GM10266 (cell line): ENCODE data around the gene RNF207.

Source experiments
- DNase-seq: peaks from one replicate; pipeline ENCODE4 v3.0.0; 2012; ENCODE audit errors: extremely low spot score
- CTCF ChIP-seq: IDR thresholded peaks from 2 replicates; pipeline ENCODE4 v1.5.1; 2012; ENCODE audit warnings: mild to moderate bottlenecking, low read depth; ENCODE audit not compliant: control insufficient read depth, insufficient read depth; ENCODE audit errors: missing control alignments

RNF207 gene

GRCh38 chr1:6260433-6260934 lies 54.6 kb downstream of the RNF207 start:
- peak; percentile 85 for DNase-seq
- no peak for TF ChIP-seq CTCF

GRCh38 chr1:6260961-6261614 lies 55.2 kb downstream of the RNF207 start, which contains the start of gene GPR153:
Gene GPR153 (minus strand): TSS chr1:6261098. CDS start chr1:6254905, 6,193 bp downstream.
- peak; percentile 92 for DNase-seq
- no peak for TF ChIP-seq CTCF

GRCh38 chr1:6261615-6261995 lies 55.7 kb downstream of the RNF207 start:
- no peak for DNase-seq

GRCh38 chr1:6262555-6263420 lies 56.9 kb downstream of the RNF207 start:
- TF ChIP-seq CTCF = no peak

More at GRCh38 chr1:6261615-6261995, 55.7 kb downstream of the RNF207 start:
- no peak for TF ChIP-seq CTCF

GRCh38 chr1:6263716-6264115 lies 57.8 kb downstream of the RNF207 start:
- no peak for DNase-seq
- TF ChIP-seq CTCF = no peak

More at GRCh38 chr1:6262555-6263420, 56.9 kb downstream of the RNF207 start:
- no peak for DNase-seq

- no peak for TF ChIP-seq CTCF
- DNase-seq = no peak
Measured at GRCh38 chr1:6265151-6265550, 59.2 kb downstream of the RNF207 start.

GRCh38 chr1:6266641-6267040 lies 60.7 kb downstream of the RNF207 start:
- no peak for TF ChIP-seq CTCF
- no peak for DNase-seq
